ENCODE results near the gene LENG8.

- no peak for TF ChIP-seq SUZ12 (IDR thresholded peaks at IDR 0.05; ENCODE audit: low read length)
- no peak for TF ChIP-seq FOSL1 (IDR thresholded peaks at IDR 0.05; ENCODE audit: insufficient read depth, low read depth, low read length)
- TF ChIP-seq HDAC2 (IDR thresholded peaks at IDR 0.05; ENCODE audit: borderline replicate concordance in 1 of 2, low read depth in 2 of 2, low read length in 2 of 2), result no peak
- no peak for TF ChIP-seq BRCA1 (IDR thresholded peaks at IDR 0.05; ENCODE audit: low read depth, low read length)
- no peak for TF ChIP-seq POLR2AphosphoS5 (IDR thresholded peaks at IDR 0.05; ENCODE audit: low read depth, low read length)
- no peak for TF ChIP-seq SIX5 (IDR thresholded peaks at IDR 0.05; ENCODE audit: low read depth, low read length)
- TF ChIP-seq MAX (IDR thresholded peaks at IDR 0.05), result no peak
- no peak for TF ChIP-seq CHD2 (IDR thresholded peaks at IDR 0.05; ENCODE audit: low read length)
- TF ChIP-seq SRF (IDR thresholded peaks at IDR 0.05; ENCODE audit: low read depth, low read length), result no peak
- TF ChIP-seq CTCF (IDR thresholded peaks at IDR 0.05; ENCODE audit: control extremely low read depth in 1 of 3, insufficient read depth in 1 of 3, low read depth in 1 of 3, low read length in 3 of 3), result no peak
Observed at GRCh38 chr19:54482889-54483288, 33.9 kb downstream of the LENG8 start.

Measured in H1 (cell line).